ENCODE measurements around the gene MAML2.

The MAML2 gene

GRCh38 chr11:96339706-96340554 is 3.1 kb downstream of the MAML2 start:
- DNase-seq (ENCODE audit: low spot score), result peak; percentile 24

GRCh38 chr11:96338910-96339705 is 3.9 kb downstream of the MAML2 start:
- DNase-seq (ENCODE audit: low spot score), result peak; percentile 93

- peak; percentile 51 for DNase-seq (ENCODE audit: low spot score)
These were observed 5.2 kb downstream of the MAML2 start for GRCh38 chr11:96337541-96338431.

GRCh38 chr11:96335388-96335787 is 7.6 kb downstream of the MAML2 start:
- no peak for DNase-seq (ENCODE audit: low spot score)

- no peak for DNase-seq (ENCODE audit: low spot score)
These were observed 8.8 kb downstream of the MAML2 start for GRCh38 chr11:96334219-96334618.

- no peak for DNase-seq (ENCODE audit: low spot score)
These were observed 9.7 kb downstream of the MAML2 start for GRCh38 chr11:96333191-96333719.

GRCh38 chr11:96332126-96332771 is 10.7 kb downstream of the MAML2 start:
- DNase-seq (ENCODE audit: low spot score), result no peak

GRCh38 chr11:96331699-96332116 is 11.3 kb downstream of the MAML2 start:
- DNase-seq (ENCODE audit: low spot score), result no peak

GRCh38 chr11:96330511-96330859 is 12.5 kb downstream of the MAML2 start:
- no peak for DNase-seq (ENCODE audit: low spot score)

- DNase-seq (ENCODE audit: low spot score), result no peak
These were observed 13.0 kb downstream of the MAML2 start for GRCh38 chr11:96329855-96330510.

GRCh38 chr11:96329419-96329818 is 13.6 kb downstream of the MAML2 start:
- no peak for DNase-seq (ENCODE audit: low spot score)

- no peak for DNase-seq (ENCODE audit: low spot score)
These were observed 14.5 kb downstream of the MAML2 start for GRCh38 chr11:96328395-96329010.

- DNase-seq (ENCODE audit: low spot score), result no peak
These were observed 16.0 kb downstream of the MAML2 start for GRCh38 chr11:96326959-96327358.

- DNase-seq (ENCODE audit: low spot score), result no peak
These were observed 18.1 kb downstream of the MAML2 start for GRCh38 chr11:96324912-96325311.

- DNase-seq (ENCODE audit: low spot score), result no peak
These were observed 19.4 kb downstream of the MAML2 start for GRCh38 chr11:96323642-96323985.

- DNase-seq (ENCODE audit: low spot score), result no peak
These were observed 20.0 kb downstream of the MAML2 start for GRCh38 chr11:96322775-96323641.

- no peak for DNase-seq (ENCODE audit: low spot score)
These were observed 21.9 kb downstream of the MAML2 start for GRCh38 chr11:96321091-96321490.

GRCh38 chr11:96319898-96320656 is 22.9 kb downstream of the MAML2 start:
- DNase-seq (ENCODE audit: low spot score), result no peak

GRCh38 chr11:96318850-96319249 is 24.1 kb downstream of the MAML2 start:
- DNase-seq (ENCODE audit: low spot score), result no peak
